Activated naive CD8-positive, alpha-beta T cell treated with anti-CD3 and anti-CD28 coated beads, Interleukin-2, amount 50 U/mL, for 16 hours (primary cell): ENCODE results near the gene EIF4ENIF1.
"Not testable (repeated sequence)": the region's sequence is repeated elsewhere in the genome, so short reads cannot be mapped to it uniquely, and the experiment has no call there.

Experiments used
- DNase-seq: peaks from one replicate; pipeline ENCODE4 v3.0.0-alpha.2; 2020; ENCODE audit warnings: low read depth, low spot score

The EIF4ENIF1 gene

DNA sequence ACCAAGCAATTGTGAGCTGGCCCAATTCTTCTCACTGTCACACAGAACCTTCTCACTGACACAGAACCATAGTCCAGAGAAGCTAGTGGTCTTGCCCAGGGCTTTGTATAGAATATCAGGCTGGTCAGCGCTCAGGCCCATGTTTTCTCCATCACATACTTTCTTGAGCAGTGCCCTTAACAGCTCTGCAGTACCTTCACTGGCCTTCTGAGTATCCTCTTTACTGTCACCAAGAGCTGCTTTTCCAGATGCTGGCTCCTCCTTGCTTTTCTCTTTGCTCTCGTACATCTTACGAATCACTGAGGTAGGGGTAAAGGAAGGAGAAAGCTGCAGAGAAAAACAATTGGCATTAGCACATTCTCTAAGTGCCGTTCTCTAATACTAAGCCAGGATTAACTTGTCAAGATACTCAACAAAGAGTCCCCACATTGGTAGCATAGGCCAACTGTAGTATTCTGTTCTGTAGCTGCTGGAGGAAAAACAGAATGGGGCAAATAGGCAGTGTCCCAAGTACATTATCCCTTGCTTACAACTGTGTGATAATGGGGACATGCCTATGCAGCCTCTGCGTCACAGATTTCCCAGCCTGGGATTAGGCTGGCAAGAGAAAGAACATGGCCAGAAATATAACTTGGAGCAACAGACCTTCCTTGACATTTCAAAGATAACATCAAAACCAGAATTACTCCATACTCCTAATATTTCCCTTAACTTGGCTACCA is 46.7 kb downstream of the EIF4ENIF1 start:
- DNase-seq, result no peak

- DNase-seq, result no peak
Measured at GRCh38 chr22:31441652-31442051, 48.0 kb downstream of the EIF4ENIF1 start.

- DNase-seq, result no peak
Measured at GRCh38 chr22:31440681-31441080, 49.0 kb downstream of the EIF4ENIF1 start.

GRCh38 chr22:31439808-31440207 is 49.8 kb downstream of the EIF4ENIF1 start:
- no peak for DNase-seq

- DNase-seq, result no peak
Measured at GRCh38 chr22:31436132-31436531, 53.5 kb downstream of the EIF4ENIF1 start.

DNA sequence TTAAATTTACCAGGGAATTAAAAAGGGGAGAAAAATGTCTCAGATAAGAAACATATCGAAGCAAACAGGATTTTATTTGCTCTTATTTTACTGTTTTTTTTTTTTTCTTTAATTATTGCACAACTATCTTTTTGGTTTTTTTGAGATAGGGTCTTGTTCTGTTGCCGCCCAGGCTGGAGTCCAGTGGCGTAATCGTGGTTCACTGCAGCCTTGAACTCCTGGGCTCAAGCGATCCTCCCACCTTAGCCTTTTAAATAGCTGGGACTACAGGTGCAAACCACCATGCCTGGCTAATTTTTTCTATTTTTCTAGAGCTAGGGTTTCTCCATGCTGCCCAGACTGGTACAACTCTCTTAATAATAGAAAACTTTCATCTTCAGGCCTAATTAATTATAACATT is 57.7 kb downstream of the EIF4ENIF1 start:
- DNase-seq, result no peak

DNA sequence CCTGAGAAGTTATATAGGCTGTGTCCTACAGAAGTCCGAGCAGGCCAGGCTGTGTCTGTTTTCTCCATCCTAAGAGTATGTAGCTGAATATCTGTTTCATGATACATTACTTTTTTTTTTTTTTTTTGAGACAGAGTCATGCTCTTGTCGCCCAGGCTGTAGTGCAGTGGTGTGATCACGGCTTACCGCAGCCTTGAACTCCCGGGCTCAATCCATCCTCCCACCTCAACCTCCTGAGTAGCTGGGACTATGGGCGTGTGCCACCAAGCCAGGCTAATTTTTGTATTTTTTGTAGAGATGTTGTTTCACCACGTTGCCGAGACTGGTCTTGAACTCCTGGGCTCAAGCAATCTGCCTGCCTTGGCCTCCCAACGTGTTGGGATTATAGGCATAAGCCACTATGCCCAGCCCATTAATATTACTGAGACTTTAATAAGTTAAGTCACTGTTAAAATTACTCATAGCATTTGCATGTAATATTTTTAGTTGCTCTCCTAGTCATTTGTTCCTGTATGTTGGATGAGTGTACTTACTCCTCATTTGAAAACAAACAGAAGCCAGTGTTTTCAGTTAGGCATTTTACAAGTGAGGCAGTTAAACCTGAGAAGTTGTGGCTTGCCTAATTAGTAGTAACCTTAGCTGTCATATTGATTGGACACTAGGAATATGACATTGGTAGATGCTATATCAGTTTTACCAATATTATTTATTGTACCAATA is 64.2 kb downstream of the EIF4ENIF1 start:
- no peak for DNase-seq

- DNase-seq, result not testable (repeated sequence)
Measured at GRCh38 chr22:31402350-31402749, 87.3 kb downstream of the EIF4ENIF1 start.

GRCh38 chr22:31400023-31400397 is 89.6 kb downstream of the EIF4ENIF1 start:
- no peak for DNase-seq

DNA sequence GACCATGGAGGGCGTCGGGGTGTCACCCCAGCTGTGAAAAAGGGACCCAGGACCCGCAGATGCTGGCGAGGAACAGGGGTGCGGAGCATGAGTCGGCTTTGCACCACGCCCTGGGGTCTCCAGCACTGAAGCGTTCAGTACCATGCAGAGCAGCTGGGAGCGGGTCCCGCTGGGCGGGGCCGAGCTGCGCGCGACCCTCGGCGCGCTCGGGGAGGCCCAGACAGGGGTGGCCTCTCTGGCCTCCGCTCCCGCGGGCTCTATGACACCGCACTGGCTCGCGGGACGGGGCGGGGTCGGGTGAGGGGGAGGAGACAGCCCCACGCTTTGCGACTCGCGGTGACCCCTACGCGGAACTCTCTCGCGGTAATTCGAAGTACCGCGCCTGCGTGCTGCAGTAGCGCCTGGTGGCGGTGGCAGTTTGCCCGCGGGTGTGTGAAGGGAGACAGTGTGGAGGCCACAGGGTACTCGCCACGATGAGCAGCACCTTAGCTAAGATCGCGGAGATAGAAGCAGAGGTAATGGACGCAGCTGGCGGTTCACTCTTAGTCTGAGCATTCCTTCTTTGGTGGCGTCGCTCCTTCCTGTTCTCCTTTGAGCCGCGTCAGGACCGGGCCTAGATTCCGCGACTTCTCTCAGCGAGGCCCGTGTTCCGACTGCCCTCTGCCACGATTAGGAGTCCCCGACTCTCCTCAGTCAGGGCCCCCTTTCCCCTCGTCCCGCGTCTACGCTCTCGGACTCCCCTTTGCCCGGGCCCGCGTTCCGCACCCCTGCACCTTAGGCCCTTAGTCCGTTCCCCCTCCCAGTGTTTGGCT is 90.2 kb downstream of the EIF4ENIF1 start, which contains the start of gene DRG1:
DRG1 (plus strand) TSS at position 394 of the 812 bp plus-strand sequence; CDS start at position 474, 80 bp downstream.
- DNase-seq, result peak; percentile 96

DNA sequence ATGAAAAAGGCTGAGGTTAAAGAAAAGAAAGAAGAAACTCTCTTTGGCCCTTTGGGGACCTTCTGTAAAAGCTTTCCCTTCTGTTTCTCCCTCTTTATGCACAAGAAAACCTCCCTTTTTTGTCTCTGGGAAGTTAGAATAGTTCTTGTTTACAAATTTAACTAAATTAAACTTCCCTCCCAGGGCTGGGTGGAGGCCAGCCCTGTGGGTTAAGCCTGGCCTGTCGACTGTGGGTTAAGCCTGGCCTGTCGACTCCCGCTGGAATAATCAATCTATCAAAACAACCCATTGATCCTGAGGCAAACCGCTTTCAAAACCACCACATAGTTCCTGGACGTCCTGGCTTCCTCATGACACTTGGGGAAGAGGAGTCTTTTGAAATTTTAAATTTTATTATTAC is 91.4 kb downstream of the EIF4ENIF1 start:
- no peak for DNase-seq

- no peak for DNase-seq
Measured at GRCh38 chr22:31394326-31394725, 95.3 kb downstream of the EIF4ENIF1 start.

DNA sequence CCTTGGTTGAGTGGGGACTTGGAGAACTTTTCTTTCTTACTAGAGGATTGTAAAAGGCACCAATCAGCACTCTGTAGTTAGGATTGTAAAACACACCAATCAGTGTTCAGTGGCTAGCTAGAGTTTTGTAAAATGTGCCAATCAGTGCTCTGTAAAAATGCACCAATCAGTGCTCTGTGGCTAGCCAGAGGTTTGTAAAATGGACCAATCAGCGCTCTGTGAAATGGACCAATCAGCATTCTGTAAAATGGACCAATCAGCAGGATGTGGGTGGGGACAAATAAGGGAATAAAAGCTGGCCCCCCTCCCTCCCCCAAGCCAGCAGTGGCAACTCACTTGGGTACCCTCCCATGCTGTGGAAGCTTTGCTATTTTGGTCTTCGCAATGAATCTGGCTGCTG is 95.7 kb downstream of the EIF4ENIF1 start:
- DNase-seq, result no peak
